ENCODE results near the gene TNNC1.

- TF ChIP-seq ZNF274 (IDR thresholded peaks at IDR 0.05; ENCODE audit: low read depth, low read length), result no peak
- TF ChIP-seq SUZ12 (IDR thresholded peaks at IDR 0.05; ENCODE audit: extremely low read depth, insufficient read depth, insufficient read length), result no peak
Observed at GRCh38 chr3:52434491-52435115, 19.2 kb downstream of the TNNC1 start.
